H1 (cell line): ENCODE measurements around the gene LGALS4. TPM values are rescaled to one million over a fixed set of nuclear protein-coding genes. Genes with fewer than 3 reads are reported as not detected.
A peak's percentile ranks its signal among the peaks of the same experiment; 100 is the strongest.

ENCODE experiments used
- CTCF ChIA-PET: fragments of 300-600 bp; sonication (Branson Sonifier 250); formaldehyde crosslinking; loops from one replicate; lab custom pipeline; 2021; ENCODE audit not compliant: partially characterized antibody; lab: Charles Lee
- POLR2A ChIA-PET: fragments of 300-600 bp; sonication (Branson Sonifier 250); formaldehyde crosslinking; loops from one replicate; lab custom pipeline; 2021; ENCODE audit warnings: inconsistent platforms; ENCODE audit not compliant: partially characterized antibody; lab: Charles Lee
- DNase-seq, 2 experiments: peaks; one replicate each; pipeline versions ENCODE4 v3.0.0 to v3.0.0-alpha.2; 2010 to 2022; ENCODE audit warnings: low spot score in 2 of 2, low read depth in 1 of 2, mixed read lengths in 1 of 2
- FAIRE-seq: peaks from 2 replicates; lab custom pipeline; 2011; peaks lifted over from hg19 to GRCh38; lab: Jason Lieb, UNC
- H2AFZ ChIP-seq: 2 replicates; pipeline ENCODE4 v1.8.1; 2012; ENCODE audit warnings: low read length, inconsistent platforms
- H2AK5ac ChIP-seq: 2 replicates; pipeline ENCODE4 v1.6.1; 2013; ENCODE audit warnings: low read depth, low read length
- H2BK120ac ChIP-seq: replicated peaks from 2 replicates; pipeline ENCODE3; 2013; ENCODE audit warnings: low read depth, low read length, inconsistent platforms
- H2BK12ac ChIP-seq: 2 replicates; pipeline ENCODE4 v1.6.1; 2013; ENCODE audit warnings: low read depth, low read length
- H2BK15ac ChIP-seq: 2 replicates; pipeline ENCODE4 v1.6.1; 2013; ENCODE audit warnings: low read length
- H2BK20ac ChIP-seq: 2 replicates; pipeline ENCODE4 v1.6.1; 2013; ENCODE audit warnings: low read length
- H2BK5ac ChIP-seq: 2 replicates; pipeline ENCODE4 v1.6.1; 2013; ENCODE audit warnings: low read depth, low read length
- H3K14ac ChIP-seq: 2 replicates; pipeline ENCODE4 v1.6.1; 2013; ENCODE audit warnings: inconsistent platforms; ENCODE audit not compliant: insufficient read length
- H3K18ac ChIP-seq: 2 replicates; pipeline ENCODE4 v1.6.1; 2013; ENCODE audit warnings: low read length; ENCODE audit errors: extremely low read depth
- H3K23ac ChIP-seq: 2 replicates; pipeline ENCODE4 v1.6.1; 2013; ENCODE audit warnings: inconsistent platforms; ENCODE audit not compliant: insufficient read length
- H3K23me2 ChIP-seq: 2 replicates; pipeline ENCODE4 v1.6.1; 2013; ENCODE audit warnings: low read depth, low read length
- H3K27ac ChIP-seq: 2 replicates; pipeline ENCODE4 v1.6.1; 2011; ENCODE audit warnings: low read depth, low read length, inconsistent platforms
- H3K27me3 ChIP-seq, 4 experiments: replicated peaks in 1 of 4; 1 replicate in 1 of 4; 2 replicates in 3 of 4; pipeline versions ENCODE4 v1.6.1 to v1.8.1; 2011 to 2013; ENCODE audit warnings: low read length in 3 of 4, mild to moderate bottlenecking in 3 of 4, inconsistent platforms in 2 of 4, mixed read lengths in 2 of 4, moderate library complexity in 1 of 4; ENCODE audit not compliant: control insufficient read depth in 3 of 4, insufficient read depth in 3 of 4; ENCODE audit errors: extremely low read depth in 1 of 4
- H3K36me3 ChIP-seq, 4 experiments: 2 replicates each; pipeline versions ENCODE4 v1.6.1 to v1.8.1; 2011 to 2013; ENCODE audit warnings: mild to moderate bottlenecking in 4 of 4, low read length in 3 of 4, moderate library complexity in 2 of 4, control low read depth in 1 of 4, inconsistent platforms in 1 of 4; ENCODE audit not compliant: insufficient read depth in 4 of 4, control insufficient read depth in 2 of 4
- H3K4ac ChIP-seq: replicated peaks from 2 replicates; pipeline ENCODE3; 2013; ENCODE audit warnings: low read length, low read depth, mixed read lengths, inconsistent platforms; ENCODE audit not compliant: insufficient read length
- H3K4me1 ChIP-seq, 4 experiments: replicated peaks in 1 of 4; 1 replicate in 1 of 4; 2 replicates in 3 of 4; pipeline versions ENCODE4 v1.6.1 to v1.8.1; 2011 to 2013; ENCODE audit warnings: low read length in 3 of 4, inconsistent platforms in 2 of 4, mixed read lengths in 1 of 4; ENCODE audit not compliant: insufficient read depth in 4 of 4, control insufficient read depth in 3 of 4
- H3K4me2 ChIP-seq, 2 experiments: 2 replicates each; pipeline versions ENCODE4 v1.6.1 to v1.8.1; 2011 to 2013; ENCODE audit warnings: low read depth in 2 of 2, low read length in 2 of 2, control low read depth in 1 of 2, inconsistent platforms in 1 of 2, mild to moderate bottlenecking in 1 of 2; ENCODE audit not compliant: insufficient read depth in 1 of 2
- H3K4me3 ChIP-seq, 4 experiments: fragments of 200-600, 300-600 bp in 1 of 4; sonication (generic), shearing (Covaris generic), sonication (Bioruptor Twin) in 1 of 4; 2 replicates each; pipeline versions ENCODE4 v1.5.1 to v1.8.1; 2011 to 2016; ENCODE audit warnings: low read length in 4 of 4, low read depth in 3 of 4, control low read depth in 2 of 4, inconsistent platforms in 2 of 4, mild to moderate bottlenecking in 2 of 4, mixed read lengths in 1 of 4, moderate library complexity in 1 of 4; ENCODE audit not compliant: insufficient read depth in 2 of 4; ENCODE audit errors: extremely low read depth in 1 of 4
- H3K56ac ChIP-seq: replicated peaks from 2 replicates; pipeline ENCODE3; 2013; ENCODE audit warnings: low read depth, mild to moderate bottlenecking, mixed read lengths, low read length, inconsistent platforms; ENCODE audit not compliant: insufficient read length
- H3K79me1 ChIP-seq: 2 replicates; pipeline ENCODE4 v1.6.1; 2013; ENCODE audit warnings: low read depth, low read length, control low read depth
- H3K79me2 ChIP-seq, 2 experiments: 2 replicates each; pipeline versions ENCODE4 v1.6.1 to v1.8.1; 2012 to 2013; ENCODE audit warnings: low read length in 2 of 2, mild to moderate bottlenecking in 2 of 2, inconsistent platforms in 1 of 2; ENCODE audit not compliant: insufficient read depth in 2 of 2, control insufficient read depth in 1 of 2
- H3K9ac ChIP-seq, 4 experiments: replicated peaks in 1 of 4; 1 replicate in 1 of 4; 2 replicates in 3 of 4; pipeline versions ENCODE4 v1.6.1 to v1.8.1; 2011 to 2013; ENCODE audit warnings: low read depth in 3 of 4, low read length in 3 of 4, control low read depth in 2 of 4, mild to moderate bottlenecking in 2 of 4, moderate library complexity in 2 of 4, inconsistent platforms in 1 of 4; ENCODE audit errors: extremely low read depth in 1 of 4
- H3K9me3 ChIP-seq, 2 experiments: 2 replicates each; pipeline versions ENCODE4 v1.6.1 to v1.8.1; 2012 to 2013; ENCODE audit warnings: mild to moderate bottlenecking in 2 of 2, moderate library complexity in 2 of 2, control low read depth in 1 of 2, inconsistent platforms in 1 of 2, low read depth in 1 of 2, low read length in 1 of 2, mixed read lengths in 1 of 2; ENCODE audit not compliant: insufficient read depth in 2 of 2
- H4K20me1 ChIP-seq, 2 experiments: replicated peaks in 1 of 2; 2 replicates each; pipeline versions ENCODE3 to v1.8.1; 2011 to 2013; ENCODE audit warnings: inconsistent platforms in 2 of 2, low read length in 2 of 2, mild to moderate bottlenecking in 1 of 2; ENCODE audit not compliant: insufficient read depth in 2 of 2, control insufficient read depth in 1 of 2
- H4K5ac ChIP-seq: 2 replicates; pipeline ENCODE4 v1.6.1; 2013; ENCODE audit warnings: low read length, low read depth, mixed read lengths, inconsistent platforms; ENCODE audit not compliant: insufficient read length
- H4K8ac ChIP-seq: 2 replicates; pipeline ENCODE4 v1.8.0; 2013; ENCODE audit warnings: mild to moderate bottlenecking, moderate library complexity, low read length, inconsistent platforms; ENCODE audit not compliant: insufficient read depth; ENCODE audit errors: extremely low read depth
- H4K91ac ChIP-seq: replicated peaks from 2 replicates; pipeline ENCODE3; 2013; ENCODE audit warnings: low read length, mixed read lengths, inconsistent platforms; ENCODE audit not compliant: insufficient read length
- ATF2 ChIP-seq: IDR thresholded peaks from 2 replicates; pipeline ENCODE4 v1.6.1; 2012; ENCODE audit warnings: low read length, inconsistent platforms
- ATF3 ChIP-seq: IDR thresholded peaks from 2 replicates; pipeline ENCODE4 v1.6.1; 2011; ENCODE audit warnings: low read depth, mild to moderate bottlenecking, low read length; ENCODE audit not compliant: insufficient read depth
- CHD1 ChIP-seq: IDR thresholded peaks from 2 replicates; pipeline ENCODE4 v1.6.1; 2012; ENCODE audit warnings: low read depth, low read length, improper control_type of control experiment
- EZH2 ChIP-seq: fragments of 200-600 bp; sonication (generic); IDR thresholded peaks from 2 replicates; pipeline ENCODE4 v1.7.1; 2012; ENCODE audit warnings: low read depth, mild to moderate bottlenecking, moderate library complexity, low read length, inconsistent platforms; ENCODE audit not compliant: severe bottlenecking
- SP4 ChIP-seq: IDR thresholded peaks from 2 replicates; pipeline ENCODE4 v1.6.1; 2012; ENCODE audit warnings: low read length, inconsistent platforms
- TAF1 ChIP-seq: IDR thresholded peaks from 2 replicates; pipeline ENCODE4 v1.6.1; 2011; ENCODE audit warnings: mild to moderate bottlenecking, low read depth, low read length
- TBP ChIP-seq: IDR thresholded peaks from 2 replicates; pipeline ENCODE4 v1.6.1; 2011; ENCODE audit warnings: low read depth, low read length, improper control_type of control experiment
- TCF12 ChIP-seq: IDR thresholded peaks from 2 replicates; pipeline ENCODE4 v1.6.1; 2011; ENCODE audit warnings: low read depth, mild to moderate bottlenecking, low read length
- USF2 ChIP-seq: IDR thresholded peaks from 2 replicates; pipeline ENCODE4 v1.6.1; 2011; ENCODE audit warnings: low read length, improper control_type of control experiment
- WGBS, 2 experiments: shearing (Covaris generic) in 1 of 2; methylation state at CpG; one replicate each; pipeline versions ENCODE4 v1.1.6 to v1.1.7; 2013 to 2015; ENCODE audit warnings: low lambda C conversion rate in 2 of 2, mixed read lengths in 2 of 2, inconsistent platforms in 1 of 2, low coverage in 1 of 2, missing lambda C conversion rate in 1 of 2; ENCODE audit not compliant: insufficient replicate concordance in 2 of 2, insufficient coverage in 1 of 2, insufficient read length in 1 of 2; ENCODE audit errors: extremely low coverage in 1 of 2, missing lambda C conversion rate in 1 of 2; 5-methylcytosine and 5-hydroxymethylcytosine counted together
- polyA plus RNA-seq, 7 experiments: library from polyadenylated mRNA; depleted of rRNA in 3 of 7; stranded (reverse) in 5 of 7; unstranded in 2 of 7; fragments of >200 nt in 5 of 7; fragments of 200-250 nt in 2 of 7; gene quantifications; 1 replicate in 5 of 7; 2 replicates in 1 of 7; 4 replicates in 1 of 7; pipeline versions ENCODE4 v1.2.1 to v1.2.3, GENCODE V29; 2011 to 2013; ENCODE audit warnings: missing spikeins in 2 of 7, mixed read lengths in 2 of 7
- total RNA-seq: library from RNA; stranded (reverse); fragmentation: NEBNext Ultra II Directional; extraction: Animal tissue kit (Norgen Biotek cat#: 25700); gene quantifications from 2 replicates; pipeline ENCODE4 v1.2.1, GENCODE V29; 2021

The LGALS4 gene
- total and polyA plus RNA-seq, 2 of the 8 experiments (the other 6 are each of a cell fraction or from before 2014, with no cell fraction given), result 0.32 to 0.37 TPM

- Histone ChIP-seq H4K8ac (no peak overlapping the region), H3K56ac (no peak overlapping the region), H3K9me3 (no peaks in the 10 kb centered on the region), H3K79me1 (peaks cover 5% of the 10 kb centered on the region; the same call in 1 of the 2 replicates), H3K23ac (no peak overlapping the region), H3K79me2 (no peaks in the 10 kb centered on the region), H3K4me3 (no peak overlapping the region), H3K9ac (no peak overlapping the region), H2AFZ (no peak overlapping the region), H3K36me3 (peaks cover 0 to 26% (median 5%) of the 10 kb centered on the region in 4 experiments; a peak in 3 of 8 replicates), H2BK5ac (no peak overlapping the region), H3K27ac (no peak overlapping the region), H2AK5ac (no peak overlapping the region), H2BK12ac (no peak overlapping the region), H3K4me2 (peak overlapping the region in 1 of 2 experiments; percentile 97; a peak in 1 of 4 replicates), H3K14ac (no peak overlapping the region), H2BK120ac (no peak overlapping the region), H2BK20ac (no peak overlapping the region), H3K4me1 (peaks cover 0 to 6% (median 1%) of the 10 kb centered on the region in 4 experiments; a peak in 1 of 7 replicates), H3K27me3 (no peaks in the 10 kb centered on the region), H3K18ac (no peak overlapping the region), H4K5ac (no peak overlapping the region), H3K23me2 (peaks cover 8% of the 10 kb centered on the region), H4K91ac (no peak overlapping the region), H3K4ac (no peak overlapping the region), H2BK15ac (no peak overlapping the region), H4K20me1 (no peaks in the 10 kb centered on the region)
- ChIA-PET POLR2A (interaction anchor here (0.8 to 14.2 kb wide), 7 partner anchors 8 to 39 kb away, joined by 3 to 376 read pairs (median 6); partner anchors contain the start of gene HNRNPL), CTCF (interaction anchor here (1.0 to 2.7 kb wide), 6 partner anchors 10 to 130 kb away, joined by 3 to 11 read pairs (median 4); no protein-coding TSS in a partner anchor)
- no peak for TF ChIP-seq TCF12
- TF ChIP-seq ATF3, result no peak
- TF ChIP-seq CHD1, result no peak
- no peak for TF ChIP-seq ATF2
- no peak for TF ChIP-seq EZH2
- no peak for TF ChIP-seq SP4
- no peak for TF ChIP-seq TAF1
- TF ChIP-seq USF2, result no peak
- no peak for TF ChIP-seq TBP
- WGBS, 2 experiments, result 92% methylated on average over 4 of the region's 4 CpGs; no CpG with 5 or more reads in 1 of the 2 experiments
- no peak for FAIRE-seq
- no peak for DNase-seq
These were observed 17.4 kb upstream of the LGALS4 start for GRCh38 chr19:38830039-38830733.
